Psoas muscle (tissue), 8 donors: Measurements from ENCODE around the gene MAP3K5. TPM values are rescaled to one million over a fixed set of nuclear protein-coding genes. Genes with fewer than 3 reads are reported as not detected.

Source experiments
- ATAC-seq, 4 donors: fragments of 200-7000 bp; cut with Tn5 transposase; one replicate each; pipeline ENCODE4 v1.9.1; 2020; ENCODE audit warnings: moderate library complexity in 3 of 4, mild to moderate bottlenecking in 2 of 4
- DNase-seq, 2 donors: peaks; one replicate each; pipeline ENCODE4 v3.0.0-alpha.2; 2020
- H3K27ac ChIP-seq: fragments of 200-600 bp; one replicate; pipeline ENCODE4 v1.8.0; 2022
- H3K27me3 ChIP-seq, 3 donors: fragments of 200-600 bp in 1 of 3; one replicate each; pipeline versions ENCODE4 v1.6.1 to v1.8.0; 2013 to 2022; ENCODE audit warnings: low read length in 2 of 3, mild to moderate bottlenecking in 2 of 3, moderate library complexity in 1 of 3; ENCODE audit not compliant: insufficient read depth in 3 of 3
- H3K36me3 ChIP-seq, 2 donors: fragments of 200-600 bp in 1 of 2; one replicate each; pipeline versions ENCODE4 v1.6.1 to v1.8.0; 2013 to 2022; ENCODE audit warnings: low read depth in 1 of 2, mild to moderate bottlenecking in 1 of 2, moderate library complexity in 1 of 2; ENCODE audit not compliant: insufficient read depth in 1 of 2
- H3K4me1 ChIP-seq: fragments of 200-600 bp; one replicate; pipeline ENCODE4 v1.8.0; 2022
- H3K4me3 ChIP-seq: fragments of 200-600 bp; one replicate; pipeline ENCODE4 v1.8.0; 2022; ENCODE audit warnings: mild to moderate bottlenecking
- H3K9me3 ChIP-seq: fragments of 200-600 bp; one replicate; pipeline ENCODE4 v1.8.0; 2022
- CTCF ChIP-seq: fragments of 200-600 bp; IDR thresholded peaks from one replicate; pipeline ENCODE4 v1.8.0; 2022; ENCODE audit warnings: antibody characterized with exemption
- WGBS, 3 donors: extraction: QIAGEN DNeasy Blood & Tissue Kit; methylation state at CpG; one replicate each; pipeline versions ENCODE4 v1.1.6 to v1.1.7; 2013; 5-methylcytosine and 5-hydroxymethylcytosine counted together
- intact Hi-C, 2 donors: fragments of 100-400 bp; cut with DNase I; formaldehyde crosslinking; loops; one replicate each; pipeline versions ENCODE4 v1.11.0 to v1.14.2; 2022
- polyA plus RNA-seq, 3 donors: library from polyadenylated mRNA; stranded (reverse); fragments of 200-250 nt; gene quantifications; one replicate each; pipeline ENCODE4 v1.2.3, GENCODE V29; 2013
- total RNA-seq, 4 donors: library from RNA; stranded (reverse); fragmentation: NEBNext Ultra II Directional in 2 of 4; extraction: Animal tissue kit (Norgen Biotek cat#: 25700) in 2 of 4; gene quantifications; one replicate each; pipeline versions ENCODE4 v1.2.1 to v1.2.4, GENCODE V29; 2021 to 2023
- donor health status: healthy with polysubstance abuse.
- donor health status: DM: no; HTN: no; CAD: no; lungs with moderate emphysema.
- donor health status: Bipolar disorder and iron deficiency.
- donor health status: healthy.
- donor health status: DM: yes; HTN: yes; CAD: no.
- donor health status: DM: no; HTN: no; CAD: no.
- donor health status: DM: no; HTN: no; CAD: no.
- donor health status: DM: yes; HTN: yes; CAD: no.

The MAP3K5 gene
- total and polyA plus RNA-seq, 7 donors, result 0.91 to 8.3 (median 3.8) TPM

- Histone ChIP-seq H3K4me3 (no peak overlapping the region), H3K27ac (no peak overlapping the region), H3K4me1 (no peaks in the 10 kb centered on the region), H3K27me3 (no peaks in the 10 kb centered on the region), H3K9me3 (no peaks in the 10 kb centered on the region), H3K36me3 (no peaks in the 10 kb centered on the region)
- 68 to 73% (median 70%) methylated on average over 4 of the region's 4 CpGs for WGBS, 3 donors
- intact Hi-C loops, result no loop called here
- no peak for ATAC-seq
- TF ChIP-seq CTCF, result no peak
- no peak for DNase-seq
Observed at GRCh38 chr6:136510782-136511181, 281.5 kb downstream of the MAP3K5 start.

- 87 to 93% (median 91%) methylated on average over 5 of the region's 5 CpGs for WGBS, 3 donors
- no peak overlapping the region for H3K4me3 ChIP-seq
- DNase-seq (no peak), ATAC-seq (no peak)
- no peaks in the 10 kb centered on the region for H3K4me1 ChIP-seq
- TF ChIP-seq CTCF, result no peak
- H3K27me3 ChIP-seq, result no peaks in the 10 kb centered on the region
- intact Hi-C loops, result no loop called here
- H3K36me3 ChIP-seq, result no peaks in the 10 kb centered on the region
- H3K9me3 ChIP-seq, result no peaks in the 10 kb centered on the region
- H3K27ac ChIP-seq, result no peak overlapping the region
Observed at GRCh38 chr6:136510299-136510698, 282.0 kb downstream of the MAP3K5 start.

GRCh38 chr6:136508725-136509392 lies 283.4 kb downstream of the MAP3K5 start:
- WGBS, 3 donors, result 71 to 87% (median 81%) methylated on average over 1 of the region's 1 CpG
- DNase-seq, result no peak
- no peak for ATAC-seq
- Histone ChIP-seq H3K36me3 (no peaks in the 10 kb centered on the region), H3K4me1 (no peaks in the 10 kb centered on the region), H3K9me3 (no peaks in the 10 kb centered on the region), H3K27ac (no peak overlapping the region), H3K4me3 (no peak overlapping the region), H3K27me3 (no peaks in the 10 kb centered on the region)
- TF ChIP-seq CTCF, result no peak
- intact Hi-C loops, result no loop called here

Other genes starting within 250 kb of the MAP3K5 start
- under 1 TPM; 0.32 to 0.94 (median 0.62) TPM for gene MAP7, start 242.1 kb downstream of the MAP3K5 start, total RNA-seq
- under 1 TPM; 0.10 to 0.20 (median 0.10) TPM for gene MAP7, start 242.1 kb downstream of the MAP3K5 start, polyA plus RNA-seq
- 1 to 10 TPM; 3.7 to 9.8 (median 5.2) TPM for gene PEX7, start 30.1 kb upstream of the MAP3K5 start, total RNA-seq
- gene PEX7, start 30.1 kb upstream of the MAP3K5 start, polyA plus RNA-seq, result 1 to 10 TPM; 2.2 to 3.6 (median 2.2) TPM
- gene SLC35D3, start 129.8 kb upstream of the MAP3K5 start, total RNA-seq, result not detected
- gene SLC35D3, start 129.8 kb upstream of the MAP3K5 start, polyA plus RNA-seq, result not detected